NCI-H524 (cell line): ENCODE measurements around the gene ADRA2B.

Source experiments
- DNase-seq, 2 experiments: peaks; one replicate each; lab custom pipeline; 2025; lab: John Stamatoyannopoulos, UW

ADRA2B gene

GRCh38 chr2:96137321-96138178, 21.2 kb upstream of the ADRA2B start:
- DNase-seq = no peak

- peak; percentile 32 to 58 for DNase-seq
Observed at GRCh38 chr2:96136129-96136720, 19.9 kb upstream of the ADRA2B start.

GRCh38 chr2:96135621-96136020, 19.2 kb upstream of the ADRA2B start:
- no peak for DNase-seq

DNA sequence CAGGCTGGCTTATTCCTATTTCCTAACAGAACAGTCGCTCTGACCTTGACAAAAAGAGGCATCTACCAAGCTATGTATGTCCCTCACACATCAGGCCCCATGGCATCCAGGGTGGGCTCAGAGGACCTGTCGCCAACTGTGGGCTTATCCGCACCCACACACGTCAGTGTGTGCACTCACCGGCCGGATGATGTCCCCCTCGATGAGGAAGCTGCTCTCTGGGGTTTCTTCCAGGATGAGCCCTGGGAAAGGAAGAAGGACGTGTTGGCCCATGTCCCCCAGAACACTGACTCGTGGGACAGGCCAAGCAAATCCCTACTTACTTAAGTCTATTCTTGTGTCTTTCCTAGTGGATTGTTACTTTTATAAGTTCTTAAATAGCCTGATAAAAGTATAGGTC, 18.8 kb upstream of the ADRA2B start:
- no peak for DNase-seq

DNA sequence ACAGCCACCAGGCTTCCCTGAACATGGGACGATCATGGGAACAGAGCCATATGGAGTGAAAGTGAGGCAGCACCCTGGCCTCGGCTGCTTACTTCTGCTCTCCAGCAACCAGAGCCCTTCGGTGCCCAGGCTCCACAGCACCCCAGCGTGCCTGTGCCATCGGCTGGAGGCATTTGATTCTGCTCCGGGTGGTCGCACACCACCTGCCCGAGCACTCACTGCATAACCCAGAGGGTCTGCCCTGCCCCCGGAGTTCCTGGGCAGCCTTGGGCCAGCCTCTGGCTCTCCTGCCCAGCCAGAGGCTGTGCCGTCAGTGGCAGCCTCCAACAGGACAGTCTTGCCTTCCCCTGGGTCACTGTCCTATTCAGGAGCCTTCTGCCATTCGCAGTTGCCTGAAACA, 18.1 kb upstream of the ADRA2B start:
- DNase-seq = no peak

DNA sequence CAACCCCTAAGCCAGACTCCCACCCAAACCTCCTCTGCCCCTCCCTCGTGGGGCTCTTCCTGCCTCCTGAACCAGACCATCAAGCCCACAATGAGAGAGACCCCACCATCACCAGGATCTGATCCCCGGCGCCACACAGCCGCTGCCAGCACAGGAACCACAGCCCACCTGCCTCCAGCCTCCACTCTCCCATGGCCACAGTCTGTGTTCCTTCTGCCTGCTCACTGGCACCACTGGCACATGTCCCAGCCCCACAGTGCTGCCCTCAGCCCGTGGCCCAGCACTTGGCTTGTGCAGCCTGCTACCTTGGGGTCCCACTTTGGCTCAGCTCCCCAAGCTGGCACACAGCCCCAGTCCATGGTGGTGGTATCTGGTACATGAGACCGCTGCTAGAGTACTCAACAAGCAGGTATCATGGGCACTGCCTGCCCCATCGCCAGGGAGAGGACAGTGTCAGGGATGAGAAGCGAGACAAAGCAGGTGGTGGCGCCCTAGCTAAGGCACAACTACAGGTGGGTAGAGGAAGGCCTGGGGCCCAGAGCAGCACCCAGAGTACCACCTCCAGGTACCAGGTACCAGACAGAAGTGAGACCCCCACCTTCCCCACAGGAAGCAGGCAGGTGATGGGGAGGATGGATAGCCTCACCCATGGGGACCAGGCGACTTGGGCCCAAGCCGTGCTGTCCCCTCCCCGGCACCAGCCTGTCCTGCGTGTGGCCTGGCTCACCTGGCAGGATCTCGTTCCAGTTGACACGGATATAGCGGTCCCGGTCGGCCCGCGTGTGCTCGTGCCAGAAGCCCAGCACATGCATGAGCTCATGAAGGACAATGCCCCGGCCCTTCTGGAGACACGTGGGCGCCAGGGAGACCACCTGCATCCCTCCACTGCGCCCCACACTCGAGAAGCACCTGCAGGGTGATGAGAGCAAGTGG, 15.7 kb upstream of the ADRA2B start:
- DNase-seq = no peak

- no peak for DNase-seq
Observed at GRCh38 chr2:96131152-96131812, 14.9 kb upstream of the ADRA2B start.

DNA sequence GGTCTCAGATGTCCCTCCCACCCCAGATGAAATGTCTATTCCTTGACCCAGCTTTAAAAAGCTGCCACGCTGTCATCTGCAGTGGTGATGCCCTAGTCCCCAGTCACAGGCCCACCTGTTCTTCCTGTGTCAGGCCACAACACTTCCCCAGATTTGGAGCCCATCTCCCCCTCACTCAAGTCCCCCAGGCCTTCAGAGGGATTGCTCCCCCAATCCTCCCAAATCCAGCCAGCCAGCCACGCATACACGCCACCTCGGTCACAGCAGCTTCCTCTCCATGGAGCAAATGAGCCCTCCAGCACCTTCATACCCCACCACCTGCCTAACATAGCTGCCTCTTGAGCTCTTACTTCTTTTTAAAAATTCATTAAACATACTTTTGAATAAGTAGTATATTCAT, 14.1 kb upstream of the ADRA2B start:
- DNase-seq = no peak

DNA sequence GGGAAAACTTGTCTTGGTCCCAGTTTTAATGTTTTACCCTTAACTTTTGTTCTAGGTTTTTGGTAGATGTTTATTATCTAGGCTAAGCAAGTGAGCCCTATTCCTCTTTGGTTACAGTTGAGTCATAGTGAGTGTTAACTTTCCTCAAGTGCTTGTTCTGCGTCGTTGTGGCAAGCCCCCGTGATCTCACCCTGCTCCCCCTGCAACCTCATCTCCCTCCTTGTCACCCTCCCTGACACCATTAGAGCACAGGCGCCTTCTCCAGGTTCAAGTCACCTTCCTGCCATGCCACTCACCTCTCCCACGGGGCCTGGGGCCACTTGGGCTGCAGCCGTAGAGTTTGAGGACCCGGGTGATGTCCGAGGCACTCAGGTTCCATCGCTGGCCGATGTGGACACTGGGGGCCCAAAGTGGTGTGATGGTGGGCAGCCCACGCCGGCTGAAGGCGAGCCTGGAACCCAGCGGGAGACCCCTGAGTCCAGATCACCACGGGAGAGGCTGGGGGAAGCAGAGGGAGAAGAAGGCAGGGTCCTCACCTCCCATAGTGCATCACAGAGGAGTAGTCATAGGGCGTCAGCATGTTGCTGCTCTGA, 13.3 kb upstream of the ADRA2B start:
- DNase-seq = no peak

DNA sequence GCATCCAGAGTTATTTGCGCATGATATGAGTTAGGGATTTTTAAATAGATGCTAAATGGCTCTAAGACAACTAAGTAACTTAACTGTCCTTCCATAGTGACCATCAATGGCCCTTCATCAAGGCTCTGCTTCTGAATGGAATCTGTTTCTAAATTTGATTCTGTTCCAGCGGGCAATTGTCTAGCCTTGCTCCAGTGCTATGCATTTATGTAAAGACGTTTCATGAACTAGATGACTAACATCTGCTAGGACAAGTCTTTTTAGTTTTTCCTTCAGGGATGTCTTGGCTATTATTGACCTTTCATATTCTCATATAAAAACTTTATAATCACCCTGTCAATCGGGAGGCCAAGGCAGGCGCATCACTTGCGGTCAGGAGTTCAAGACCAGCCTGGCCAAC, 12.1 kb upstream of the ADRA2B start:
- no peak for DNase-seq

- DNase-seq = no peak
Observed at GRCh38 chr2:96124406-96125265, 8.3 kb upstream of the ADRA2B start.

DNA sequence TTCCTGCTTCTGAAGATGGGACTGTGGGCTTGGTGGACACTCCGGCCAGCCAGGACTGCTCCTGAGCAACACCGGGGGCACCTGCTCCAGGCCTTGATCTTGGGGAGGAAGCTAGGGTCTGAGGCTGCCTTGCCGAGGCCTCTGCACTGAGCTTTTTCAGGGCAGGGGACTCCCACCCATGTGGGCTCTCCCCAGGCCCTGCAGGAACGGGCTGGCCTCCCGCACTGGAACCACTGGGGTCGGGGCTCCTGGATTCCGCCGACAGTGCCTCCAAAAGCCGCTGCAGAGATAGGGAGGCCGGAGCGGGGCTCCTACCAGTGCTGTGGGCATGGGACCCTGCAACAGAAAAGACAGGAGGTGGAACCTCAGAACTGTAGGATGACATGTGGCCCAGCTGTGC, 7.6 kb upstream of the ADRA2B start:
- DNase-seq = no peak

- no peak for DNase-seq
Observed at GRCh38 chr2:96123290-96123689, 6.9 kb upstream of the ADRA2B start.

GRCh38 chr2:96122391-96122790, 6.0 kb upstream of the ADRA2B start:
- DNase-seq = no peak

GRCh38 chr2:96121414-96121813, 5.0 kb upstream of the ADRA2B start:
- no peak for DNase-seq

GRCh38 chr2:96120991-96121390, 4.6 kb upstream of the ADRA2B start:
- DNase-seq = no peak

- DNase-seq = no peak
Observed at GRCh38 chr2:96120091-96120720, 3.8 kb upstream of the ADRA2B start.

DNA sequence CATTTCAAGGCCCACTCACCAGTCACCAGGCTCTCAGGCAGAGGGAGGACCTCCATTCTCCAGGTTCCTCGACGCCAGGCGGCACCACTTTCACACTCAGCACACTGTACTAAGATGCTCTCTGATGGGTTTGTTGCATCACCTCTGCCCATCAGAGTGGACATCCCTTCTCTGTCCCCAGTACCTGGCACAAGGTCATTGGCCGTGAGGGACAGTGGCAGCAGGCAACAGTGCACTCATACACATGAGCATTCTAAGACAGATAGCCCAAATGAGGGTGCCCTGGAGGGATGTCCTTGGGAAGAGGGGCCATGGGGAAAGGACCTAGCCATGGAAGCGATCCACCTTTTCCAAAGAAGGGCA, 3.0 kb upstream of the ADRA2B start:
- no peak for DNase-seq

DNA sequence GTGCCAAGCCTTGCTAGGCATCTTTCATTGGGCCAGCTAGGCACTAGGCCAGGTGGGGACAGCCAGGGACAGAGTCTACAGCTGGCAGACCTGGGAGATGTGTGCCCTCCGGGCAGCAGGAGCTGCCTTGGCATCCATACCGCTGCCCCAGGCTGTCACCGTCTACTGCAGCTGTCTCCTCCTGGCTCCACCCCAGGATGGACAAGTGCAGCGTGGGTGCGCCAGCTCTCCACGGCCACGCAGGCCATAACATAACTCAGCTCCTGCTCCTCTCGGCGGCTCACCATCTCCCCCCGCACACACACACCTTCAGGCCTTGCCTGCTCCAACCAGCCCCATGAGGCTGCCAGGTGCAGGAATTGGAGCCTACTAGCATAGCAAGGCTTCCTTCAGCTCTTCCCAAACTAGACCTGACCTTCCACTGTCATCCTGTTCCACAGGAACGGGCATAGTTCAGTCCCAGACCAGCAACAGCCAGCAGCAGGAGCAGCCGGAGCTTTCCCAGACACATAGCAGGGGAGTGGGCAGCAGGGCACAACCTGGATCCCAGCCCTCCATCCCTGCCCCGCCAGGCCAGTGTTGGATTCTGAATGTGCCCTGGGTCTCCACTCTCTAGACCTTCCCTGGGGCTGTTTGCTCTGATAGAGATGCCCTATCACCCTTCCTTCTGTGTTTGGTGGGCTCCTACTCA, 2.5 kb upstream of the ADRA2B start:
- DNase-seq = no peak
